ENCODE data around the gene CRPPA. TPM values are rescaled to one million over a fixed set of nuclear protein-coding genes. Genes with fewer than 3 reads are reported as not detected.

The CRPPA gene
- total and polyA plus RNA-seq, 9 donors = 2.1 to 6.6 (median 4.4) TPM

Other genes with a start within 250 kb of the CRPPA start
- gene SOSTDC1, start 44.2 kb upstream of the CRPPA start, total RNA-seq = 19.8 TPM
- 10 to 100 TPM in 4 of 8 donors, 1 to 10 TPM in 4; 6.7 to 35.8 (median 11.4) TPM for gene SOSTDC1, start 44.2 kb upstream of the CRPPA start, polyA plus RNA-seq (ENCODE audit: insufficient read depth in 1 of 8, insufficient read length in 8 of 8, low replicate concordance in 1 of 8)
- not detected for gene LRRC72, start 105.3 kb upstream of the CRPPA start, total RNA-seq
- gene LRRC72, start 105.3 kb upstream of the CRPPA start, polyA plus RNA-seq (ENCODE audit: insufficient read depth in 1 of 8, insufficient read length in 8 of 8, low replicate concordance in 1 of 8) = not detected
- gene ANKMY2, start 224.2 kb upstream of the CRPPA start, total RNA-seq = 31.9 TPM
- gene ANKMY2, start 224.2 kb upstream of the CRPPA start, polyA plus RNA-seq (ENCODE audit: insufficient read depth in 1 of 8, insufficient read length in 8 of 8, low replicate concordance in 1 of 8) = 10 to 100 TPM; 18.9 to 26.0 (median 22.5) TPM
- gene BZW2, start 224.6 kb upstream of the CRPPA start, total RNA-seq = 119 TPM
- gene BZW2, start 224.6 kb upstream of the CRPPA start, polyA plus RNA-seq (ENCODE audit: insufficient read depth in 1 of 8, insufficient read length in 8 of 8, low replicate concordance in 1 of 8) = 100 to 1,000 TPM; 130 to 186 (median 152) TPM

Measured in muscle of leg (tissue), 9 donors.